HG02885 (cell line): ENCODE results near the gene TLN1.

Source experiments
- ATAC-seq: cut with Tn5 transposase; IDR thresholded peaks from one replicate; pipeline ENCODE4 v1.9.1; 2021; ENCODE audit warnings: mild to moderate bottlenecking; ENCODE audit not compliant: unreplicated experiment, poor library complexity

Gene TLN1

DNA sequence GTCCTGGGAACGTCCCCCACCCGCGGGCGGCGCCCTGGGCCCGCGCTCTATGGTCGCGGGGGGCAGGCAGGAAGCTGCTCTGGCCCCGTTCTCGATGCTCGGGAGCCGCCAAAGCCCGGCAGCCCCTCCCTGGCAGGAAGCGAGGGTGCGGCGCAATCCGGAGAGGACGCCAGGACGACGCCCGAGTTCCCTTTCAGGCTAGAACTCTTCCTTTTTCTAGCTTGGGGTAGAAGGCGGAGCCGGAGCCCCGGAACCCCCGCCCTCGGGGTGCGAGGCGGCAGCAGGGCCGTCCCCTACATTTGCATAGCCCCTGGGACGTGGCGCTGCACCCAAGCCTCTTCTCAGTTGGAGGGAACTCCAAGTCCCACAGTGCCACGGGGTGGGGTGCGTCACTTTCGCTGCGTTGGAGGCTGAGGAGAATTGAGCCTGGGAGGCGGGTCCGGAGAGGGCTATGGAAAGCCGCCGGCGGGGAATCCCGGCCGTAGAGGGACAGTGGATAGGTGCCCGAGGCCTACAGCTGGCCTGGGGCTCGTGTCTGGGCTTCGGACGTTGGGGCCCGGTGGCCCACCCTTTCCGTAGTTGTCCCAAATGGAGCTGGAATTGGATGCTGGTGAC, at the start of gene TLN1, which contains the start of gene CREB3:
TSS of gene TLN1 (minus strand) at position 11 of the 615 bp plus-strand sequence. CDS start 6,501 bp downstream, outside the sequence.
TSS of gene CREB3 (plus strand) at position 482 of the 615 bp plus-strand sequence. CDS start at position 589, 107 bp downstream.
- peak; percentile 77 for ATAC-seq

DNA sequence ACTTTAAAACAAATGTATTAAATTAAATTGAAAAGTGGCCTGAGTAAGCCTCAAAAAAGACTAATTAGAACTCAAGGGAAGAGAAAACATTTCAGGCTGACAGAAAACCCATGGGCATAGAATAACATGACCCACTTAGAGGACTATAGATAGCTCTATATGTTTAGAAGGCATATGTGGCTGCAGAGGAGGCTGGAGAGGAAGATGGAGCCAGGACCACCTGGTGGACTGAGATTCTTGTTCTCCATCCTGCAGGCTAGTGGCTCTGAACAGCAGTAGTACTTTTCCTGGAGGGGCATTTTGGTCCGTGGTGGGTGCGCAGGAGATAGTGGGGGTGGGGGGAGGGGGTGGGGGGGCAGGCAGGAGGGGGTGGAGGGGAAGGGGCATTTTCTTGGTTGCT, 49.1 kb upstream of the TLN1 start:
- ATAC-seq, result no peak

- no peak for ATAC-seq
These were observed 46.5 kb upstream of the TLN1 start for GRCh38 chr9:35778496-35778895.

GRCh38 chr9:35776018-35776417, 44.0 kb upstream of the TLN1 start:
- ATAC-seq, result no peak

DNA sequence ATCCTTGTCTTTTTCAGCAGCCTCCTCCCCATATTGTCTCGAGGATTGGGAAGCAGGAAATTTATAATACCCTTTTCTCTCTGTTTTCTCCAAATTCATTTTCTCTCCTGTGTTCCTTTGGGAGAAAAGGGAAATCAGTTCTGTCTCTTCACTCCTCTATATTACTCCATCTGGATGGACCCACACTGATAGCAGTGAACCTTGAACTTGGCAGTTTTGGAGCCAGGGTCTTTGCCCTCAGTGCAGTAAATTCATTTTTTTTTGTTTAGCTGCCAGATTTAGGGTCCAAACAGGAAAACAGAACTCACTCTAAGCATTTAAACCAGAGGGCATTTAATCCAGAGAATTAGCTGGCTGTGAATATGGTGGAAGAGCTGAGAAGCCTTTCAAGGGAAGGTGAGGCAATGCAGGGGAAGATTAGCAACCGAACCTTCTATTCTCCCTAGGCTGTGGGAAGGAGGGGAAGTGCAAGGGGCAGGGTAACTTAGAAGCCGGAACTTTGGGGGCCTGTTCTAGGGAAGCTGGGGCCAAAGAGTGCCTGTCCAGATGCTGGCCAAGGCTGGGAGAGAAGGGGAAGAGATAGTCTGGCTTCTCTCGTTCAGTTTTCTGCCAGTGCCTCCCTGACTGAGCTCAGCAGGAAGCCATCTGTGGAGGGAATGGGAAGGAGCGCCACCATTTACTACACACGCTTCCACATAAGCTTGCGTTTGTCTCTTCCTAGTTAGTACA, 43.1 kb upstream of the TLN1 start:
- no peak for ATAC-seq

- ATAC-seq, result no peak
These were observed 39.9 kb upstream of the TLN1 start for GRCh38 chr9:35771943-35772342.

GRCh38 chr9:35771534-35771933, 39.5 kb upstream of the TLN1 start:
- ATAC-seq, result no peak

DNA sequence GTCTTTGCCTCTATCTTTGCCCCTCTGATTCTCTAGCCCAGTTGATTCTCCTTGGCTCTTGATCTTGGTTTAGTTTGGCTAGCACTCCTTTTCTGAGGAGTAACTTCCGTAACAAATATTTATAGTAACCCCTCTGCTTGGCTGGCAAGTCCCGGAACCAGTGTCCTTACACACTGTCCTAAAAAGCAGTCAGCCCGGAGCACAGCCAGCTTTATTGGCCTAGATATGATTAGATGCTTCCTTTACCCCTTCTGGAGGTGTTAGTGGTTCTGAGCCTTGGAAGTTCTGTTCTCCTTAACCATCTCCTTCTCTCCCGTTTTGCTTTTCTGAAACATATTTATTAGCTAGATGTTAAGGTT, 39.1 kb upstream of the TLN1 start:
- ATAC-seq, result no peak

- ATAC-seq, result no peak
These were observed 37.8 kb upstream of the TLN1 start for GRCh38 chr9:35769763-35770162.

- no peak for ATAC-seq
These were observed 35.5 kb upstream of the TLN1 start for GRCh38 chr9:35767458-35767857.

DNA sequence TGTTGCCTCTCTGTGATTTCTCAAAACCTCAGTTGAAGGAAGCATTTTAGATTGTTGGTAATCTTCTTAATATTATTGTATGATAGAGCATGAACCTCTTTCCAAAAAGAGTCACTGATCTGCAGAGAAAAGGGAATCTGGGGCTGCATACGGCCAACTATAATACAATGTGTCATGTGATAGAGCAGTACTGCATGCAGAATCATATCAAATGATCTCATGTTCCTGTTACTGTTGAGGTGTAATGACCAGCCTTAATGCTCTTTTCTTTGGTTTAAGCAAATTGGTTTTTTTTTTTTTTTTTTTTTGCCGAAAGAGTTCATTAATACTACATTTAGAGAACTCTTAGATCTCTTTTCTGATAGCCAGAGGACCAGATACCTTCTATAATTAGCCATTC, 35.0 kb upstream of the TLN1 start:
- ATAC-seq, result no peak

DNA sequence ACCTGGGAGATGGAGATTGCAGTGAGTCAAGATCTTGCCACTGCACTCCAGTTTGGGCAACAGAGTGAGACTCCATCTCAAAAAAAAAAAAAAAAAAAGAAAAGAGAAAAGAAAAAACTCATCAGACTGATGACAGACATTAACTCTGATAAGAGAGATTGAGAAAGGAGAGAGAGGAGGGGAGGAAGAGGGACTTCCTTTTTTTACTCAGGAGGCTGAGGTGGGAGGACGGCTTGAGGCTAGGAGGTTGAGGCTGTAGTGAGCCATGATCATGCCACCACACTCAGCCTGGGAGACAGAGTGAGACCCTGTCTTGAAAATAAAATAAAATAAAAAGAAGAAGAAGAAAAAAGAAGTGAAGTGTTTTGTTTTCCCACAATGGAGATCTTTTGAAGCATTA, 31.8 kb upstream of the TLN1 start:
- no peak for ATAC-seq

DNA sequence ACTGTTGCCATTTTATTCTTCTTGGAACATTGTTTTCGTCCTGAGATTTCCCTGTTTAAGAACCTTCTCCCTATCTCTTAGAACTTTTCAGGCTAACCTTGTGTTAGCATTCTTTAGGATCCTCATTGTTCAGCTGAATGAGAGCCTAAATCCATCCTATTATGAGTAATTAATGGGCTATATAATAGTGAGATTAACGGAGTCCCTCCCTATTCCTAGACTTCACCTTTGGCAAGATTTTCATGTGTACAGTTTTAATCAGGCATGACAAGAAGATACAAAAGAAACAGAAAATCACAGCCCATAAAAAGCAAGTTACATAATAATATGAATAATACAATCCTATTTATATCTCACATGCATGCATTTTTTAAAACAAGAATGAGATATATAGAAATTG, 31.2 kb upstream of the TLN1 start:
- ATAC-seq, result no peak

DNA sequence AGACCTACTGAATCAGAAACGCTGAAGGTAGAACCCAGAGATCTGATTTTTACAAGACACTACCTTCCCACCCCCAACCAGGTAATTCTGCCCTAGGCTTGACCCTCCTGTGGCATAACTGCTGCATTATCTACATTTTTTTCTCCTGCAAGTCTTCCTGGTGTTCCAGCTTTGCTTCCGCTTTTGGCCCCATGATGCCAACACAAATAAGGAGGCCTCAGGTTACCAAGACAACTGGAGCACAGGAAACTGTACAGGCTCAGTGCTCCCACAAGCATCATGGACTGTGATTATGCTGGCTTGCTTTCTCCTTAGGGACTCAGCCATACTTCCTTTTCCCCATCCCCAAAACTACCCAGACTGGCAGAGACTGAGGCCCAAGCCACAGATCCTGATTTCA, 28.7 kb upstream of the TLN1 start:
- no peak for ATAC-seq

DNA sequence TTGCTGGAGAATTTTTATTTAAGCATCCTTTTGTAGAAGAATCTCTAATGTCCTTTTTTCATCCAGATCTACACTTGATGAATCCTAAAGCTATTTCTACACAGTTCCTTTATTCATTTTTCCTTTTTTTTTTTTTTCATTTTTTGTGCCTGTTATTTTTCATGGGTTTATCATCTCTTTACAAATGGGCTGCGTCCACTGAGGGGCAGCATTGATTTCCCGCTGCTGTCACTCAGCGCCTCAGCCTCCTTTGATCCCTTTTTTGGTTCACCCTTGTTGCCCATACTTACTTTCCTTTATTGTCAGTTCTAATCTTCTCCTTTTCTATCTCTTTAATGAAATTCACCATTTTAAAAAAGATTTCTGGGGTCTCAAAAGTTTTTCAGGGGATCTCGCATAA, 27.8 kb upstream of the TLN1 start:
- ATAC-seq, result no peak

DNA sequence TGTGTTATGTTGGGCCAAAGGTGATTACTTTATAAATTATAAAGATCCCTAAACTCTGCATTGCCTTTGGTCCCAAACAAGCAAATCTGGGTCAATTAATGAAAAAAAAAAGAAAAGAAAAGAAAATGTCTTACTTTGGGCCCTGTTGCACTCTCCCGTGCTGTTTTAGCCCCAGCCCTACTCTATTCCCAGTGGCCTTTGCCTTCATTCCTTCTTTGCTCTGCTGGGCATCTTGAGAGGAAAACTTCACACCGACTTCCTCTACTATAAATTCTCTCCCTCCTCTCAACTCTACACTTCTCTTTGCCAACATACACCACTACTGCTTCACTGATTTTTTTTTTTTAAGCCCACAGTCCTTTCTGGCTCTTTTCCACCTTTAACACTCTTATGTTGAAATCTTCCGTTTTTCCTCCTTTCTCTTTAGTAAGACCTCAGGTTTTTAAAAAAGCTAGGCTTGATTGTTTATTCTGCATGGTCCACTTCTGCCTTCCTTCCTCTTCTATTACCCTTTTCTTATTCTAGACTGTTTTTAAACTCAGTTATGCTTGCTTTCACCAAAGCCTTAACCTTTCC, 26.6 kb upstream of the TLN1 start:
- ATAC-seq, result no peak

- no peak for ATAC-seq
These were observed 25.9 kb upstream of the TLN1 start for GRCh38 chr9:35757892-35758275.

GRCh38 chr9:35757226-35757891, 25.4 kb upstream of the TLN1 start:
- peak; percentile 52 for ATAC-seq

GRCh38 chr9:35756275-35757225, 24.6 kb upstream of the TLN1 start:
- ATAC-seq, result peak; percentile 68

GRCh38 chr9:35755071-35755470, 23.1 kb upstream of the TLN1 start:
- ATAC-seq, result no peak
